ENCODE results near the gene PDCD1LG2. TPM values are rescaled to one million over a fixed set of nuclear protein-coding genes. Genes with fewer than 3 reads are reported as not detected.
"Not testable (repeated sequence)": the region's sequence is repeated elsewhere in the genome, so short reads cannot be mapped to it uniquely, and the experiment has no call there.

The PDCD1LG2 gene
- total and polyA plus RNA-seq, 2 donors = 0.81 to 0.95 TPM

GRCh38 chr9:5575000-5575399 lies 64.7 kb downstream of the PDCD1LG2 start:
- H3K4me3 ChIP-seq (ENCODE audit: low read depth, low read length) = no peak overlapping the region
- WGBS = 84% methylated on average over 2 of the region's 2 CpGs
- H3K27ac ChIP-seq (ENCODE audit: low read depth) = no peak overlapping the region
- no peaks in the 10 kb centered on the region for H3K4me1 ChIP-seq (ENCODE audit: insufficient read depth)
- no peaks in the 10 kb centered on the region for H3K36me3 ChIP-seq (ENCODE audit: insufficient read depth)
- no peak for DNase-seq (ENCODE audit: extremely low spot score)

- Histone ChIP-seq H3K4me3 (ENCODE audit: low read depth, low read length) (no peak overlapping the region), H3K36me3 (ENCODE audit: insufficient read depth) (no peaks in the 10 kb centered on the region), H3K27ac (ENCODE audit: low read depth) (no peak overlapping the region), H3K4me1 (ENCODE audit: insufficient read depth) (no peaks in the 10 kb centered on the region)
- 60% methylated on average over 2 of the region's 2 CpGs for WGBS
- DNase-seq (ENCODE audit: extremely low spot score) = no peak
Observed at GRCh38 chr9:5577225-5577624, 66.9 kb downstream of the PDCD1LG2 start.

- Histone ChIP-seq H3K4me3 (ENCODE audit: low read depth, low read length) (no peak overlapping the region), H3K4me1 (ENCODE audit: insufficient read depth) (no peaks in the 10 kb centered on the region), H3K36me3 (ENCODE audit: insufficient read depth) (no peaks in the 10 kb centered on the region), H3K27ac (ENCODE audit: low read depth) (no peak overlapping the region)
- DNase-seq (ENCODE audit: extremely low spot score) = no peak
Observed at GRCh38 chr9:5578018-5578697, 67.8 kb downstream of the PDCD1LG2 start.

- Histone ChIP-seq H3K4me1 (ENCODE audit: insufficient read depth) (no peaks in the 10 kb centered on the region), H3K36me3 (ENCODE audit: insufficient read depth) (no peaks in the 10 kb centered on the region), H3K4me3 (ENCODE audit: low read depth, low read length) (no peak overlapping the region), H3K27ac (ENCODE audit: low read depth) (no peak overlapping the region)
- no peak for DNase-seq (ENCODE audit: extremely low spot score)
Observed at GRCh38 chr9:5578698-5579085, 68.4 kb downstream of the PDCD1LG2 start.

- Histone ChIP-seq H3K36me3 (ENCODE audit: insufficient read depth) (no peaks in the 10 kb centered on the region), H3K4me1 (ENCODE audit: insufficient read depth) (no peaks in the 10 kb centered on the region), H3K27ac (ENCODE audit: low read depth) (no peak overlapping the region), H3K4me3 (ENCODE audit: low read depth, low read length) (no peak overlapping the region)
- WGBS = 85% methylated on average over 1 of the region's 1 CpG
- DNase-seq (ENCODE audit: extremely low spot score) = no peak
Observed at GRCh38 chr9:5579881-5580280, 69.5 kb downstream of the PDCD1LG2 start.

GRCh38 chr9:5580650-5581049 lies 70.3 kb downstream of the PDCD1LG2 start:
- Histone ChIP-seq H3K27ac (ENCODE audit: low read depth) (no peak overlapping the region), H3K4me3 (ENCODE audit: low read depth, low read length) (no peak overlapping the region), H3K4me1 (ENCODE audit: insufficient read depth) (no peaks in the 10 kb centered on the region), H3K36me3 (ENCODE audit: insufficient read depth) (no peaks in the 10 kb centered on the region)
- WGBS = 82% methylated on average over 3 of the region's 3 CpGs
- DNase-seq (ENCODE audit: extremely low spot score) = no peak

GRCh38 chr9:5581706-5582105 lies 71.4 kb downstream of the PDCD1LG2 start:
- 98% methylated on average over 2 of the region's 2 CpGs for WGBS
- not testable (repeated sequence) for H3K36me3 ChIP-seq (ENCODE audit: insufficient read depth); H3K4me3 ChIP-seq (ENCODE audit: low read depth, low read length); H3K4me1 ChIP-seq (ENCODE audit: insufficient read depth); H3K27ac ChIP-seq (ENCODE audit: low read depth); DNase-seq (ENCODE audit: extremely low spot score)

GRCh38 chr9:5582835-5583195 lies 72.5 kb downstream of the PDCD1LG2 start:
- 22% methylated on average over 2 of the region's 2 CpGs for WGBS
- no peak overlapping the region for H3K27ac ChIP-seq (ENCODE audit: low read depth)

GRCh38 chr9:5586391-5586802 lies 76.1 kb downstream of the PDCD1LG2 start:
- DNase-seq (ENCODE audit: extremely low spot score) = no peak
- Histone ChIP-seq H3K4me3 (ENCODE audit: low read depth, low read length) (no peak overlapping the region), H3K36me3 (ENCODE audit: insufficient read depth) (no peaks in the 10 kb centered on the region), H3K4me1 (ENCODE audit: insufficient read depth) (no peaks in the 10 kb centered on the region), H3K27ac (ENCODE audit: low read depth) (no peak overlapping the region)

More at GRCh38 chr9:5582835-5583195, 72.5 kb downstream of the PDCD1LG2 start:
- no peak for DNase-seq (ENCODE audit: extremely low spot score)
- H3K4me1 ChIP-seq (ENCODE audit: insufficient read depth) = no peaks in the 10 kb centered on the region
- H3K4me3 ChIP-seq (ENCODE audit: low read depth, low read length) = no peak overlapping the region
- no peaks in the 10 kb centered on the region for H3K36me3 ChIP-seq (ENCODE audit: insufficient read depth)

GRCh38 chr9:5587024-5587423 lies 76.7 kb downstream of the PDCD1LG2 start:
- 71% methylated on average over 1 of the region's 1 CpG for WGBS
- Histone ChIP-seq H3K4me1 (ENCODE audit: insufficient read depth) (no peaks in the 10 kb centered on the region), H3K36me3 (ENCODE audit: insufficient read depth) (no peaks in the 10 kb centered on the region), H3K27ac (ENCODE audit: low read depth) (no peak overlapping the region), H3K4me3 (ENCODE audit: low read depth, low read length) (no peak overlapping the region)
- no peak for DNase-seq (ENCODE audit: extremely low spot score)

- WGBS = 83% methylated on average over 3 of the region's 3 CpGs
- Histone ChIP-seq H3K4me1 (ENCODE audit: insufficient read depth) (no peaks in the 10 kb centered on the region), H3K27ac (ENCODE audit: low read depth) (no peak overlapping the region), H3K4me3 (ENCODE audit: low read depth, low read length) (no peak overlapping the region), H3K36me3 (ENCODE audit: insufficient read depth) (no peaks in the 10 kb centered on the region)
- no peak for DNase-seq (ENCODE audit: extremely low spot score)
Observed at GRCh38 chr9:5592231-5592630, 81.9 kb downstream of the PDCD1LG2 start.

GRCh38 chr9:5592904-5593303 lies 82.6 kb downstream of the PDCD1LG2 start:
- Histone ChIP-seq H3K4me1 (ENCODE audit: insufficient read depth) (no peaks in the 10 kb centered on the region), H3K36me3 (ENCODE audit: insufficient read depth) (no peaks in the 10 kb centered on the region), H3K4me3 (ENCODE audit: low read depth, low read length) (no peak overlapping the region), H3K27ac (ENCODE audit: low read depth) (no peak overlapping the region)
- DNase-seq (ENCODE audit: extremely low spot score) = no peak
- 90% methylated on average over 5 of the region's 5 CpGs for WGBS

- no peak overlapping the region for H3K27ac ChIP-seq (ENCODE audit: low read depth)
- DNase-seq (ENCODE audit: extremely low spot score) = no peak
- H3K36me3 ChIP-seq (ENCODE audit: insufficient read depth) = no peaks in the 10 kb centered on the region
- H3K4me1 ChIP-seq (ENCODE audit: insufficient read depth) = no peaks in the 10 kb centered on the region
- H3K4me3 ChIP-seq (ENCODE audit: low read depth, low read length) = no peak overlapping the region
- WGBS = 75% methylated on average over 2 of the region's 2 CpGs
Observed at GRCh38 chr9:5593904-5594303, 83.6 kb downstream of the PDCD1LG2 start.

- 57% methylated on average over 2 of the region's 2 CpGs for WGBS
Observed at GRCh38 chr9:5596173-5596572, 85.8 kb downstream of the PDCD1LG2 start.

More at GRCh38 chr9:5596173-5596572, 85.8 kb downstream of the PDCD1LG2 start:
- no peak overlapping the region for H3K4me3 ChIP-seq (ENCODE audit: low read depth, low read length)
- H3K27ac ChIP-seq (ENCODE audit: low read depth) = no peak overlapping the region
- H3K4me1 ChIP-seq (ENCODE audit: insufficient read depth) = no peaks in the 10 kb centered on the region
- no peaks in the 10 kb centered on the region for H3K36me3 ChIP-seq (ENCODE audit: insufficient read depth)
- DNase-seq (ENCODE audit: extremely low spot score) = no peak
